ENCODE results near the gene KANK2.

DNA sequence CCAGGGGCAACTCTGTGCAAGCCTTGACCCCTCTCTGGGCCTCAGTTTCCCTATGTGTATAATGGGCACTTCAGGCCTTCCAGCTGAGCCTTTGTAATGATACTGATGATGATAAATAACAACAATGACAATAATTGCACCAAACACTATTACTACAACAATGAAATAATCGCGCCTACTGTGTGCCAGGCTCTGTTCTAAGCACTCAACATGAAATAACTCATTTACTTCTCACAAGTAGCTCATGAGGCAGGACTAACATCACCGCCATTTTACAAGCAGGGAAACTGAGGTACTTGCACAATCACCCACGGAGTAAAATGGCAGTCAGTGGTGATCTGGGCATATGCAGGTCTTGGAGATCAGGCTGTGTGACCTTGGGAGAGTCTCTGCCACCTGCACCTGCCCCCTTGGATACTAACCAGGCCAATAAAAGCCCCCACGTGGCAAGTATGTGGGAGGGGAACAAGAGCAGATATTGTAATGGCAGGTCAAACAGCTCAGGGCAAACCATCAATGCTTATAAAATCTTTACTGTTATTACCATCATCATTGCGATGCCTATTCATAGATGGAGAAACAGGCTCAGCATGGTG is 41.5 kb upstream of the KANK2 start:
- TF ChIP-seq ZBTB4 (CRISPR knock-in tag; IDR thresholded peaks at IDR 0.05) (no peak), ETV6 (conservative IDR thresholded peaks at IDR 0.05 in 1 of 2, IDR thresholded peaks at IDR 0.05 in 1 of 2; ENCODE audit: borderline replicate concordance in 1 of 2, low read depth in 1 of 2) (no peak), EP300 (IDR thresholded peaks at IDR 0.05; ENCODE audit: borderline replicate concordance in 1 of 2, control insufficient read depth in 1 of 2, low read depth in 2 of 2, low read length in 2 of 2) (no peak), ZBTB33 (IDR thresholded peaks at IDR 0.05) (no peak), RCOR1 (conservative IDR thresholded peaks at IDR 0.05; ENCODE audit: low read depth, low read length) (no peak), USF1 (IDR thresholded peaks at IDR 0.05; ENCODE audit: borderline replicate concordance, extremely low read length, insufficient read depth, low read depth, low read length) (no peak), HCFC1 (IDR thresholded peaks at IDR 0.05; ENCODE audit: low read length) (no peak), BMI1 (IDR thresholded peaks at IDR 0.05; ENCODE audit: borderline replicate concordance) (no peak), GATAD2B (conservative IDR thresholded peaks at IDR 0.05; ENCODE audit: low read depth) (no peak), MYC (IDR thresholded peaks at IDR 0.05; ENCODE audit: insufficient read depth, insufficient read length, insufficient replicate concordance, low read length, severe bottlenecking) (no peak), NFYB (IDR thresholded peaks at IDR 0.05; ENCODE audit: insufficient read depth, low read depth, low read length) (no peak), RFX5 (IDR thresholded peaks at IDR 0.05; ENCODE audit: low read depth, low read length) (no peak), ZZZ3 (IDR thresholded peaks at IDR 0.05; ENCODE audit: control insufficient read depth, insufficient read length, low read depth) (no peak)
- TF ChIP-seq, protein P1, sequence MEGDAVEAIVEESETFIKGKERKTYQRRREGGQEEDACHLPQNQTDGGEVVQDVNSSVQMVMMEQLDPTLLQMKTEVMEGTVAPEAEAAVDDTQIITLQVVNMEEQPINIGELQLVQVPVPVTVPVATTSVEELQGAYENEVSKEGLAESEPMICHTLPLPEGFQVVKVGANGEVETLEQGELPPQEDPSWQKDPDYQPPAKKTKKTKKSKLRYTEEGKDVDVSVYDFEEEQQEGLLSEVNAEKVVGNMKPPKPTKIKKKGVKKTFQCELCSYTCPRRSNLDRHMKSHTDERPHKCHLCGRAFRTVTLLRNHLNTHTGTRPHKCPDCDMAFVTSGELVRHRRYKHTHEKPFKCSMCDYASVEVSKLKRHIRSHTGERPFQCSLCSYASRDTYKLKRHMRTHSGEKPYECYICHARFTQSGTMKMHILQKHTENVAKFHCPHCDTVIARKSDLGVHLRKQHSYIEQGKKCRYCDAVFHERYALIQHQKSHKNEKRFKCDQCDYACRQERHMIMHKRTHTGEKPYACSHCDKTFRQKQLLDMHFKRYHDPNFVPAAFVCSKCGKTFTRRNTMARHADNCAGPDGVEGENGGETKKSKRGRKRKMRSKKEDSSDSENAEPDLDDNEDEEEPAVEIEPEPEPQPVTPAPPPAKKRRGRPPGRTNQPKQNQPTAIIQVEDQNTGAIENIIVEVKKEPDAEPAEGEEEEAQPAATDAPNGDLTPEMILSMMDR (IDR thresholded peaks at IDR 0.05 in 2 of 3, conservative IDR thresholded peaks at IDR 0.05 in 1 of 3; ENCODE audit: control insufficient read depth in 2 of 3, extremely low read depth in 1 of 3, insufficient read depth in 1 of 3, low read depth in 3 of 3, low read length in 3 of 3): no peak

Data from GM12878 (cell line).